ENCODE data around the gene SRI.
A peak's percentile ranks its signal among the peaks of the same experiment; 100 is the strongest.

SRI gene

GRCh38 chr7:88218429-88218745 lies 1.5 kb downstream of the SRI start:
- peaks cover 28% of the 10 kb centered on the region for H3K4me1 ChIP-seq (ENCODE audit: low read length)

GRCh38 chr7:88217675-88218428 lies 2.0 kb downstream of the SRI start:
- Histone ChIP-seq H3K4me2 (ENCODE audit: low read length) (peak overlapping the region; percentile 94), H4K20me1 (ENCODE audit: insufficient read depth, low read length) (peaks cover 49% of the 10 kb centered on the region), H3K79me2 (ENCODE audit: low read length) (peaks cover 72% of the 10 kb centered on the region), H3K36me3 (replicated peaks; ENCODE audit: low read depth, low read length) (peaks cover 43% of the 10 kb centered on the region), H3K27ac (ENCODE audit: low read length) (peak overlapping the region; percentile 99), H2AFZ (ENCODE audit: low read depth, low read length) (no peak overlapping the region), H3K27me3 (ENCODE audit: low read depth, low read length) (no peaks in the 10 kb centered on the region), H3K4me3 (ENCODE audit: low read length) (peak overlapping the region; percentile 87), H3K4me1 (ENCODE audit: low read length) (peaks cover 28% of the 10 kb centered on the region), H3K9me3 (ENCODE audit: insufficient read depth, low read length) (no peaks in the 10 kb centered on the region), H3K9ac (ENCODE audit: low read length) (peak overlapping the region; percentile 59)
- TF ChIP-seq CTCF (IDR thresholded peaks at IDR 0.05; ENCODE audit: low read depth, low read length) (no peak), EZH2phosphoT487 (IDR thresholded peaks at IDR 0.05; ENCODE audit: low read depth) (no peak)

More at GRCh38 chr7:88218429-88218745, 1.5 kb downstream of the SRI start:
- Histone ChIP-seq H3K36me3 (replicated peaks; ENCODE audit: low read depth, low read length) (peaks cover 37% of the 10 kb centered on the region), H3K9me3 (ENCODE audit: insufficient read depth, low read length) (no peaks in the 10 kb centered on the region), H4K20me1 (ENCODE audit: insufficient read depth, low read length) (peaks cover 44% of the 10 kb centered on the region), H3K79me2 (ENCODE audit: low read length) (peaks cover 67% of the 10 kb centered on the region), H3K9ac (ENCODE audit: low read length) (peak overlapping the region; percentile 94), H3K27me3 (ENCODE audit: low read depth, low read length) (no peaks in the 10 kb centered on the region), H3K4me2 (ENCODE audit: low read length) (peak overlapping the region; percentile 94), H3K27ac (ENCODE audit: low read length) (peak overlapping the region; percentile 99), H2AFZ (ENCODE audit: low read depth, low read length) (no peak overlapping the region), H3K4me3 (ENCODE audit: low read length) (peak overlapping the region; percentile 87)
- TF ChIP-seq CTCF (IDR thresholded peaks at IDR 0.05; ENCODE audit: low read depth, low read length), result no peak
- TF ChIP-seq EZH2phosphoT487 (IDR thresholded peaks at IDR 0.05; ENCODE audit: low read depth), result no peak

- H2AFZ ChIP-seq (ENCODE audit: low read depth, low read length), result no peak overlapping the region
- H3K36me3 ChIP-seq (replicated peaks; ENCODE audit: low read depth, low read length), result peaks cover 58% of the 10 kb centered on the region
- peaks cover 28% of the 10 kb centered on the region for H3K4me1 ChIP-seq (ENCODE audit: low read length)
- TF ChIP-seq EZH2phosphoT487 (IDR thresholded peaks at IDR 0.05; ENCODE audit: low read depth) (no peak), CTCF (IDR thresholded peaks at IDR 0.05; ENCODE audit: low read depth, low read length) (no peak)
- H3K9me3 ChIP-seq (ENCODE audit: insufficient read depth, low read length), result no peaks in the 10 kb centered on the region
- H3K9ac ChIP-seq (ENCODE audit: low read length), result no peak overlapping the region
- no peaks in the 10 kb centered on the region for H3K27me3 ChIP-seq (ENCODE audit: low read depth, low read length)
- no peak overlapping the region for H3K4me2 ChIP-seq (ENCODE audit: low read length)
- H3K27ac ChIP-seq (ENCODE audit: low read length), result no peak overlapping the region
- peaks cover 88% of the 10 kb centered on the region for H3K79me2 ChIP-seq (ENCODE audit: low read length)
- H4K20me1 ChIP-seq (ENCODE audit: insufficient read depth, low read length), result peaks cover 65% of the 10 kb centered on the region
- no peak overlapping the region for H3K4me3 ChIP-seq (ENCODE audit: low read length)
Measured at GRCh38 chr7:88216276-88216675, 3.6 kb downstream of the SRI start.

DNA sequence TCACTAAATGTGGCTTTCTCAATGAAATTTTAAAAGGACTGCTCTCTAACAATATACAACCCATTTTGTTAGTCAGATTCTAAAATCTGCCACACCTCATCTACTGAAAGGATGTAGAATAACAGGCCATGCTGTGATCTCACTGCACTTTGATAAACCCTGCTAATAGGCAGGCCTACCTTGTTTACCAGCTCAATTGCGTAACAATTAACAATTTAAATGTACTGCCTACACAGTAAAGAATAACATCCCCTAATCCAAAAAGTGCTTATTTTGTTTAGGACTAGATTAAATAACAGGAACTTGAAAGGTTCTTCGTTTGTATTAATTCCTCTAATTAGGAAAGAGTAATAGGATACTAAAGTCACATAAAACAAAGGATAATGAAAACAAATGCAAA lies 4.5 kb downstream of the SRI start:
- TF ChIP-seq CTCF (IDR thresholded peaks at IDR 0.05; ENCODE audit: low read depth, low read length) (no peak), EZH2phosphoT487 (IDR thresholded peaks at IDR 0.05; ENCODE audit: low read depth) (no peak)

More for the DNA sequence above, 4.5 kb downstream of the SRI start:
- Histone ChIP-seq H3K27me3 (ENCODE audit: low read depth, low read length) (no peaks in the 10 kb centered on the region), H4K20me1 (ENCODE audit: insufficient read depth, low read length) (peaks cover 69% of the 10 kb centered on the region), H3K4me1 (ENCODE audit: low read length) (peaks cover 23% of the 10 kb centered on the region), H3K9me3 (ENCODE audit: insufficient read depth, low read length) (no peaks in the 10 kb centered on the region), H3K79me2 (ENCODE audit: low read length) (peaks cover 87% of the 10 kb centered on the region), H3K27ac (ENCODE audit: low read length) (no peak overlapping the region), H3K4me2 (ENCODE audit: low read length) (no peak overlapping the region), H3K36me3 (replicated peaks; ENCODE audit: low read depth, low read length) (peaks cover 65% of the 10 kb centered on the region), H2AFZ (ENCODE audit: low read depth, low read length) (no peak overlapping the region), H3K9ac (ENCODE audit: low read length) (no peak overlapping the region), H3K4me3 (ENCODE audit: low read length) (no peak overlapping the region)
